SKM-1 treated with dmso at 0.1 percent for 144 hours (cell line): ENCODE data around the gene FCHO2.

Experiments
- DNase-seq: peaks from one replicate; lab custom pipeline; 2025; ENCODE audit not compliant: unreplicated experiment; lab: John Stamatoyannopoulos, UW

FCHO2 gene

DNA sequence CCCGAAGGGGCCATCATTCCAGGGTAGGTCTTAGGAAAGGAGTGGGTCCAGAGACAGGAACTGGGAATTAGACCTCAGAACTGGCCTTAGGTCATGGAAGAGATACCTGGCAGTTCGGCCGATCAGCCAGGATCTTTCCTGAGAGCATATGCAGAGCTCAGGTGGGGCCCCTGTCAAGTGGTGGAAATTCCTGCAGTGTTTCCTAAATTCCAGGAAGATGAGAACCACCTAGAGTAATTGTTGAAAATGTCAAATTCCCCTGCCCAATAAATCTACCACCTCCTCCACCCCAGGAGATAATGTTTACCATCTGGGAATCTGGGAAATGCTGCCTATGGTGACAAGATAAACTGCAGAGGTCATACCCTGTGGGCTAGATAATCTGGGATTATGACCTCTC is 179.2 kb downstream of the FCHO2 start:
- no peak for DNase-seq

DNA sequence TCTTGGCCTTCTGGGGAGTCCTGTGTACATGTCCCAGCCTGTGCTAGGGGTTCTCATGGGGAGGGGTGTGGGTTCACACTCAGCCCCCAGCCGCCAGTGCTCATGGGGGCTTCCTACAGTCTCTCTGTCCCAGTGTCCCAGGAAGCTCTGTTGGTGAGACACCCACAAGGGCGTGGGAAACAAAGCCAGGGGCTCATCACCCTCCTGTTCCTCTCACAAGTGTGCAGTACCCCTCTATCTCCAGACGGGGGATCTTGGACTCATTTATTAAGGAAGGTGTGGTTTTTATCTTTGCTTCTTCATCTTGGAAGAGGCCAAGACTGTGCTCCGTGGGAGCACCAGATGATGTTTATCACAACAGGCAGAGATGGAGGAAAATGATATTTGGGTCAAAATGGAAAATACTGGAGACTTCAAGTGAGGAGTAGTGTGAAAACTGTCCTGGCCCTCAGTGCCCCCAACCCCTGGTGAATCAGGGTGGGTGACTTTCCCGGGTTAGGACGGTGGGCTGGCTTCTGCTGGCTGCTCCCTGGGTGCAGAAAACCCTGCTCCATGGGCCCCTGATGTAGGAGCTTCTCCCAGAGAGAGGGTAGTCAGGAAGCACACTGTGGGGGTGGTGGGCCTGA is 179.7 kb downstream of the FCHO2 start:
- peak; percentile 34 for DNase-seq

DNA sequence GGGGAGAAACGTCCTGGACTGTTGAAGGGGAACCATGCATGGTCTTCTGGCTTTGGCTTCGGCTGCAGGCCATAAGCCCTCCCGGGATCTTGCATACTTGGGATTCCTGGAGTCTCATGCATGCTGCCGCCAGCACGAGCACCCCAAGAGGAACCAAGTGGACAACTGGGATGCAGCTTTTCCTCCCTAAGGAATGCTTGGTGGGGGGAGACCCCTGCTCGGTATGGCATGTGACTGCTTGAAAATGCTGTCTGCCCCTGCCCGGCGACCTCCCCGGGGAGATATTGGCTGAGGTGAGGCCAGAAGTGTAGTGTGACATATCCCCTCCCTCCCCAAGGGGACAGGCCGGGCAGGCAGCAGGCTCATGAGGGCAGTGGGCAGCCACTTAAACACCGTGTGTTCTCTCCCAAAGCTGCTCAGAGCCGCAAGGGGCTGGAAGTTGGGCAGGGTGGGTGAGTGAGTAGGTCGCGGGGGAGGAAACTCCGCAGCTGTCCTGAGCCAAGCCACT is 180.3 kb downstream of the FCHO2 start:
- DNase-seq = no peak

DNA sequence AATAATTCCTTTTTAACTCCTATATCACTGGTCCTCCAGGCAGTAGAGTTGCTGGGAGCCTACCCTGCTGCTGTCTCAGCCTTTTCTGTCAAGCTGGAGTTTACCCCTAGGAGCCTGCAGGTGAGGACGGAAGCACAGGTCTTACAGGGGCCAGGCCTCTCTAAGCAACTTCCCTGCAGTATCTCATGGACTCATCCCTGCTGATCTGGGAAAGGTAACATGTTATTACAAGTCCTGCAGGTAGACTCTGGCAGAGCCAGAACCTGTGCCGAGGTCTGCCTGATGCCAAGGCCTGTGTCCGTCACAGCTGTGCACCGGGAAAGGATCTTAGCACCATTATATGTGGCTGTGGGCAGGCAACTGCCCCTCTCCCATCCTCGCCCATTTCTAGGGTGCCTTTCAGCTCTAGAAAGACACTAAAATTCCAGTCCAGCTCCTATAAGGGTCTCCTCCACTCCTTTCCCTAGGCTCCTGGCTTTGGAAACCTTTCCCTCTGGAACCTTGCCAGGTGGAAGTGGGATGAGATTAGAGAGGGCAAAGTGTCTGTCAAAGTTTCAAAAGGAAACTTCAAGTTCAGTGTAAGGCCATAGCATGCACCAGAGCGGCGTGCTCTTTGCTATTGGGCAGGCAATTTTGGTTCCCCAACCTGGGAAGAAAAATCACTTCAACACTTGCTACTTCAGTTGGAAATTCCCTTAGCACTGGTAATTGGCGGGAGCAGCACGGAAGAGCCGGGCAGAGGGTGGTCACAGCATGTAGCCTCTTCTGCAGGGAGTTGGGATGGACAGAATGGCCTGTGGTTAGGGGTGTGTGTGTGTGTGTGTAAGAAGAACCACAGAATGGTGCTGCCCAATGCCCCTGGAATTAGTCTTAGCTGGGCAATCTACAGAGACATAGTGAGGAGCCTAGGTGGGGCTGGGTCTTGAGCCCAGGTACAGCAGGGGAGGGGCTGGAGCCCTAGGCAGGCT is 182.0 kb downstream of the FCHO2 start:
- DNase-seq = no peak

DNA sequence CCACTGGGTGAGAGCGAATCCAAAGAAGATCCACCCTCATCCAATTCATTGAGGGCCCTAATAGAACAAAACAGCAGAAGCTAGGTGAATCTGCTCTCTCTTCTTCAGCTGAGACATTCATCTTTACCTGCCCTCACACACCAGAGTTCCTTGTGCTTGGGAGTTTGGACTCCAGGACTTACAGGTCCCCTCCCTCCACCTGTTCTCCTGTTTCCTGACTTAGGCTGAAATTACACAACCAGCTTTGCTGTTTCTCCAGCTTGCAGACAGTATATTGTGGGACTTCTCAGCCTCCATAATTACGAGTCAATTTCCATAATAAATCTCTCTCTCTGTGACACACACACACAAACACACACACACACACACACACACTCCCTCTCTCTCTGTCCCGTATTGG is 183.6 kb downstream of the FCHO2 start:
- no peak for DNase-seq
